ENCODE data around the gene NOC2L.

Gene NOC2L

GRCh38 chr1:939511-940106 lies 19.4 kb downstream of the NOC2L start:
- H3K27me3 ChIP-seq (ENCODE audit: insufficient read depth, poor library complexity, severe bottlenecking): peaks cover 25% of the 10 kb centered on the region
- H3K4me3 ChIP-seq (replicated peaks; ENCODE audit: insufficient read depth, low read length): no peak overlapping the region
- TF ChIP-seq REST (IDR thresholded peaks at IDR 0.05; ENCODE audit: insufficient replicate concordance, low read depth) (no peak), POLR2AphosphoS5 (IDR thresholded peaks at IDR 0.05; ENCODE audit: low read depth) (no peak), SPI1 (IDR thresholded peaks at IDR 0.05; ENCODE audit: borderline replicate concordance, low read depth) (no peak), GABPA (IDR thresholded peaks at IDR 0.05; ENCODE audit: low read depth) (no peak), CTCF (IDR thresholded peaks at IDR 0.05; ENCODE audit: insufficient read depth, low read length) (no peak)
- no peak overlapping the region for H3K27ac ChIP-seq (replicated peaks)
- DNase-seq (ENCODE audit: low read depth in 1 of 2, low spot score in 1 of 2): no peak

- DNase-seq (ENCODE audit: low read depth in 1 of 2, low spot score in 1 of 2): no peak
- no peak overlapping the region for H3K4me3 ChIP-seq (replicated peaks; ENCODE audit: insufficient read depth, low read length)
- H3K27me3 ChIP-seq (ENCODE audit: insufficient read depth, poor library complexity, severe bottlenecking): peaks cover 25% of the 10 kb centered on the region
- H3K27ac ChIP-seq (replicated peaks): no peak overlapping the region
- TF ChIP-seq GABPA (IDR thresholded peaks at IDR 0.05; ENCODE audit: low read depth) (no peak), REST (IDR thresholded peaks at IDR 0.05; ENCODE audit: insufficient replicate concordance, low read depth) (no peak), SPI1 (IDR thresholded peaks at IDR 0.05; ENCODE audit: borderline replicate concordance, low read depth) (no peak), CTCF (IDR thresholded peaks at IDR 0.05; ENCODE audit: insufficient read depth, low read length) (no peak), POLR2AphosphoS5 (IDR thresholded peaks at IDR 0.05; ENCODE audit: low read depth) (no peak)
These were observed 20.2 kb downstream of the NOC2L start for GRCh38 chr1:938711-939489.

GRCh38 chr1:938088-938683 lies 20.9 kb downstream of the NOC2L start:
- Histone ChIP-seq H3K27me3 (ENCODE audit: insufficient read depth, poor library complexity, severe bottlenecking) (peaks cover 24% of the 10 kb centered on the region), H3K27ac (replicated peaks) (no peak overlapping the region), H3K4me3 (replicated peaks; ENCODE audit: insufficient read depth, low read length) (no peak overlapping the region)
- no peak for TF ChIP-seq SPI1 (IDR thresholded peaks at IDR 0.05; ENCODE audit: borderline replicate concordance, low read depth)
- no peak for TF ChIP-seq POLR2AphosphoS5 (IDR thresholded peaks at IDR 0.05; ENCODE audit: low read depth)
- no peak for TF ChIP-seq GABPA (IDR thresholded peaks at IDR 0.05; ENCODE audit: low read depth)
- peak; percentile 39 for TF ChIP-seq CTCF (IDR thresholded peaks at IDR 0.05; ENCODE audit: insufficient read depth, low read length)
- no peak for TF ChIP-seq REST (IDR thresholded peaks at IDR 0.05; ENCODE audit: insufficient replicate concordance, low read depth)
- peak in 1 of 2 experiments; percentile 59 for DNase-seq (ENCODE audit: low read depth in 1 of 2, low spot score in 1 of 2)
